Naive thymus-derived CD4-positive, alpha-beta T cell (primary cell): ENCODE results near the gene NLGN2. TPM values are rescaled to one million over a fixed set of nuclear protein-coding genes. Genes with fewer than 3 reads are reported as not detected.
A peak's percentile ranks its signal among the peaks of the same experiment; 100 is the strongest.

Experiments used
- ATAC-seq: fragments of 150-1000 bp; cut with Tn5 transposase; 2 replicates; pipeline ENCODE4 v1.10.0; 2021; ENCODE audit warnings: mild to moderate bottlenecking, moderate library complexity
- CTCF ChIA-PET: fragments of 350-600 bp; sonication (Branson Sonifier 250); formaldehyde crosslinking; loops from one replicate; lab custom pipeline; 2021; ENCODE audit warnings: antibody characterized with exemption; lab: Charles Lee
- POLR2A ChIA-PET: fragments of 350-600 bp; sonication (Branson Sonifier 250); formaldehyde crosslinking; loops from one replicate; lab custom pipeline; 2021; ENCODE audit warnings: antibody characterized with exemption, inconsistent platforms; lab: Charles Lee
- DNase-seq, 9 donors: peaks; one replicate each; pipeline versions ENCODE4 v3.0.0 to v3.0.0-alpha.2; 2020 to 2022; ENCODE audit warnings: mixed read lengths in 1 of 9
- H3K27ac ChIP-seq: one replicate; pipeline ENCODE4 v1.7.0; 2013; ENCODE audit warnings: mild to moderate bottlenecking, low read depth, low read length, moderate library complexity
- H3K27me3 ChIP-seq, 2 donors: one replicate each; pipeline ENCODE4 v1.7.0; 2013; ENCODE audit warnings: low read length in 2 of 2, mild to moderate bottlenecking in 2 of 2, moderate library complexity in 2 of 2; ENCODE audit not compliant: control insufficient read depth in 2 of 2, insufficient read depth in 2 of 2
- H3K36me3 ChIP-seq, 3 experiments: 1 replicate in 2 of 3; 2 replicates in 1 of 3; pipeline ENCODE4 v1.7.0; 2013; ENCODE audit warnings: low read length in 3 of 3, mild to moderate bottlenecking in 3 of 3, moderate library complexity in 1 of 3; ENCODE audit not compliant: insufficient read depth in 3 of 3, control insufficient read depth in 2 of 3
- H3K4me1 ChIP-seq, 2 donors: one replicate each; pipeline ENCODE4 v1.7.0; 2013; ENCODE audit warnings: low read length in 2 of 2, mild to moderate bottlenecking in 2 of 2, moderate library complexity in 1 of 2; ENCODE audit not compliant: control insufficient read depth in 2 of 2, insufficient read depth in 2 of 2
- H3K4me3 ChIP-seq: 2 replicates; pipeline ENCODE4 v1.7.0; 2013; ENCODE audit warnings: mild to moderate bottlenecking, low read length
- H3K9me3 ChIP-seq, 3 experiments: 1 replicate in 2 of 3; 2 replicates in 1 of 3; pipeline ENCODE4 v1.7.0; 2013; ENCODE audit warnings: low read length in 3 of 3; ENCODE audit not compliant: control insufficient read depth in 2 of 3
- H3K27ac Mint-ChIP-seq, 9 donors: one replicate each; pipeline ENCODE4 v1.8.0; 2020 to 2022; ENCODE audit warnings: mixed read lengths in 9 of 9, mild to moderate bottlenecking in 8 of 9, moderate library complexity in 5 of 9, inconsistent platforms in 2 of 9
- H3K27me3 Mint-ChIP-seq, 5 donors: one replicate each; pipeline ENCODE4 v1.8.0; 2021 to 2022; ENCODE audit warnings: mixed read lengths in 5 of 5, mild to moderate bottlenecking in 1 of 5
- H3K36me3 Mint-ChIP-seq, 5 donors: one replicate each; pipeline ENCODE4 v1.8.0; 2020 to 2022; ENCODE audit warnings: mixed read lengths in 5 of 5, mild to moderate bottlenecking in 3 of 5, inconsistent platforms in 1 of 5
- H3K4me1 Mint-ChIP-seq, 7 donors: one replicate each; pipeline ENCODE4 v1.8.0; 2020 to 2022; ENCODE audit warnings: mixed read lengths in 7 of 7, mild to moderate bottlenecking in 3 of 7, inconsistent platforms in 1 of 7
- H3K4me3 Mint-ChIP-seq, 10 donors: one replicate each; pipeline ENCODE4 v1.8.0; 2020 to 2022; ENCODE audit warnings: mild to moderate bottlenecking in 10 of 10, mixed read lengths in 10 of 10, moderate library complexity in 6 of 10, inconsistent platforms in 2 of 10
- H3K9me3 Mint-ChIP-seq, 11 donors: one replicate each; pipeline ENCODE4 v1.8.0; 2020 to 2022; ENCODE audit warnings: mixed read lengths in 11 of 11, mild to moderate bottlenecking in 4 of 11, inconsistent platforms in 1 of 11, moderate library complexity in 1 of 11
- intact Hi-C, 2 donors: fragments of 100-400 bp; cut with micrococcal nuclease; formaldehyde crosslinking; loops; one replicate each; pipeline ENCODE4 v1.15.1; 2023
- polyA plus RNA-seq, 2 donors: library from polyadenylated mRNA; unstranded; fragments of 300-500 nt; fragmentation: Illumina TruSeq; gene quantifications; one replicate each; pipeline ENCODE4 v1.2.3, GENCODE V29; 2021
- total RNA-seq, 6 experiments: library from RNA in 5 of 6; stranded (reverse) in 5 of 6; gene quantifications; 1 replicate in 5 of 6; 2 replicates in 1 of 6; pipeline ENCODE4 v1.2.3 and lab custom pipeline; 2021 to 2026

The NLGN2 gene
- total and polyA plus RNA-seq, 7 experiments from 2014 or later, result 0.20 to 17.8 (median 8.6) TPM

- no peaks in the 10 kb centered on the region for H3K36me3 ChIP-seq
- peaks cover 10 to 23% (median 15%) of the 10 kb centered on the region in 7 donors for H3K4me1 Mint-ChIP-seq
- peaks cover 0 to 7% (median 0%) of the 10 kb centered on the region in 11 donors for H3K9me3 Mint-ChIP-seq
- H3K27me3 Mint-ChIP-seq, result peaks cover 33 to 50% (median 43%) of the 10 kb centered on the region in 5 donors
- H3K4me3 ChIP-seq, result no peak within 1 kb of the TSS
- ChIA-PET CTCF (interaction anchor here (0.9 kb wide), 1 partner anchor 50 kb away, joined by 3 read pairs; no protein-coding TSS in a partner anchor), POLR2A (interaction anchor here (0.6 to 1.0 kb wide), 4 partner anchors 7 to 758 kb away, joined by 3 read pairs; partner anchors contain the start of gene TMEM102)
- DNase-seq (no peak), ATAC-seq (no peak)
- H3K4me3 Mint-ChIP-seq, result peak within 1 kb of the TSS in 5 of 10 donors; percentile 25 to 67 (median 54)
- no peaks in the 10 kb centered on the region for H3K9me3 ChIP-seq
- H3K27ac ChIP-seq, result no peak within 1 kb of the TSS
- intact Hi-C loops, result loop anchor here in 1 of 2 donors (5.0 kb wide), 2 partner anchors 44 to 231 kb away; partner anchors contain the start of genes ACAP1 and FXR2
- H3K4me1 ChIP-seq, result peaks cover 10 to 13% of the 10 kb centered on the region in 2 donors
- peaks cover 0 to 11% of the 10 kb centered on the region in 2 donors for H3K27me3 ChIP-seq
- peaks cover 0 to 10% (median 0%) of the 10 kb centered on the region in 5 donors for H3K36me3 Mint-ChIP-seq
- H3K27ac Mint-ChIP-seq, result peak within 1 kb of the TSS in 1 of 9 donors; percentile 9
These were observed 26.6 kb upstream of the NLGN2 start, which contains the start of gene TNK1 for GRCh38 chr17:7380855-7381683. Gene TNK1 (plus strand): TSS chr17:7381089. CDS start chr17:7382927, 1,838 bp downstream.

- Mint-ChIP-seq H3K4me3 (peak overlapping the region in 9 of 10 donors; percentile 23 to 88 (median 74)), H3K9me3 (peaks cover 0 to 7% (median 0%) of the 10 kb centered on the region in 11 donors), H3K36me3 (peaks cover 0 to 10% (median 0%) of the 10 kb centered on the region in 5 donors), H3K27me3 (peaks cover 30 to 42% (median 34%) of the 10 kb centered on the region in 5 donors), H3K27ac (peak overlapping the region in 7 of 9 donors; percentile 25 to 91 (median 45)), H3K4me1 (peaks cover 10 to 23% (median 15%) of the 10 kb centered on the region in 7 donors)
- CTCF ChIA-PET, result interaction anchor here (0.9 to 1.1 kb wide), 3 partner anchors 25 to 130 kb away, joined by 3 to 6 read pairs (median 4); partner anchors contain the start of gene NLGN2
- Histone ChIP-seq H3K27me3 (peaks cover 0 to 11% of the 10 kb centered on the region in 2 donors), H3K4me3 (no peak overlapping the region), H3K27ac (no peak overlapping the region), H3K9me3 (no peaks in the 10 kb centered on the region), H3K4me1 (peaks cover 10 to 13% of the 10 kb centered on the region in 2 donors), H3K36me3 (peaks cover 0 to 14% (median 0%) of the 10 kb centered on the region in 3 experiments)
- POLR2A ChIA-PET, result interaction anchor here (0.9 to 2.9 kb wide), 10 partner anchors 12 to 305 kb away, joined by 3 to 19 read pairs (median 8); partner anchors contain the start of genes GPS2, PLSCR3, SLC35G6 and TMEM102
- intact Hi-C loops, result loop anchor here (1.0 to 5.0 kb wide), 3 partner anchors 46 to 229 kb away; partner anchors contain the start of genes ACAP1 (in 2 of the 2) and FXR2 (in 1 of the 2)
- no peak for DNase-seq
- no peak for ATAC-seq
These were observed 24.7 kb upstream of the NLGN2 start for GRCh38 chr17:7382901-7383300.

GRCh38 chr17:7383371-7383741 lies 24.3 kb upstream of the NLGN2 start:
- Histone ChIP-seq H3K4me1 (peaks cover 10 to 13% of the 10 kb centered on the region in 2 donors), H3K36me3 (peaks cover 0 to 19% (median 0%) of the 10 kb centered on the region in 3 experiments), H3K4me3 (peak overlapping the region; percentile 82), H3K27ac (peak overlapping the region; percentile 94), H3K27me3 (peaks cover 0 to 11% of the 10 kb centered on the region in 2 donors), H3K9me3 (no peaks in the 10 kb centered on the region)
- intact Hi-C loops, result loop anchor here in 1 of 2 donors (5.0 kb wide), 2 partner anchors 46 to 229 kb away; partner anchors contain the start of genes ACAP1 and FXR2
- Mint-ChIP-seq H3K27me3 (peaks cover 28 to 39% (median 34%) of the 10 kb centered on the region in 5 donors), H3K36me3 (peaks cover 0 to 10% (median 0%) of the 10 kb centered on the region in 5 donors), H3K27ac (peak overlapping the region in 5 of 9 donors; percentile 14 to 91 (median 36)), H3K4me3 (peak overlapping the region; percentile 23 to 89 (median 80)), H3K9me3 (peaks cover 0 to 7% (median 0%) of the 10 kb centered on the region in 11 donors), H3K4me1 (peaks cover 10 to 23% (median 15%) of the 10 kb centered on the region in 7 donors)
- CTCF ChIA-PET, result interaction anchor here (0.9 to 2.0 kb wide), 4 partner anchors 11 to 130 kb away, joined by 3 to 6 read pairs (median 4); partner anchors contain the start of genes NLGN2 and PLSCR3
- ATAC-seq (no peak), DNase-seq (no peak)
- POLR2A ChIA-PET, result interaction anchor here (0.7 to 2.9 kb wide), 17 partner anchors 9 to 304 kb away, joined by 3 to 21 read pairs (median 5); partner anchors contain the start of genes CHRNB1, DLG4, GPS2 and NEURL4

- peak overlapping the region; percentile 82 for H3K4me3 ChIP-seq
- DNase-seq, result peak; percentile 74 to 88 (median 86)
- H3K27ac ChIP-seq, result peak overlapping the region; percentile 94
- H3K27me3 ChIP-seq, result peaks cover 0 to 11% of the 10 kb centered on the region in 2 donors
- Mint-ChIP-seq H3K27ac (peak overlapping the region; percentile 73 to 96 (median 94)), H3K27me3 (peaks cover 27 to 37% (median 33%) of the 10 kb centered on the region in 5 donors), H3K4me1 (peaks cover 10 to 23% (median 15%) of the 10 kb centered on the region in 7 donors), H3K4me3 (peak overlapping the region; percentile 74 to 89 (median 82)), H3K36me3 (peaks cover 0 to 9% (median under 1%) of the 10 kb centered on the region in 5 donors), H3K9me3 (peaks cover 0 to 7% (median 0%) of the 10 kb centered on the region in 11 donors)
- peak; percentile 98 for ATAC-seq
- CTCF ChIA-PET, result interaction anchor here (0.7 to 2.0 kb wide), 9 partner anchors 10 to 205 kb away, joined by 3 to 6 read pairs (median 4); partner anchors contain the start of genes NLGN2, PLSCR3 and TMEM256
- peaks cover 10 to 13% of the 10 kb centered on the region in 2 donors for H3K4me1 ChIP-seq
- intact Hi-C loops, result loop anchor here (1.0 to 5.0 kb wide), 9 partner anchors 10 to 228 kb away; partner anchors contain the start of genes PLSCR3 (in 2 of the 2), TMEM256 (in 2 of the 2), ACAP1 (in 1 of the 2) and FXR2 (in 1 of the 2)
- no peaks in the 10 kb centered on the region for H3K9me3 ChIP-seq
- POLR2A ChIA-PET, result interaction anchor here (0.6 to 2.9 kb wide), 31 partner anchors 9 to 304 kb away, joined by 3 to 21 read pairs (median 4); partner anchors contain the start of genes CD68, CHRNB1, DLG4 and GPS2
- peaks cover 0 to 25% (median 0%) of the 10 kb centered on the region in 3 experiments for H3K36me3 ChIP-seq
These were observed 23.7 kb upstream of the NLGN2 start for GRCh38 chr17:7383742-7384488.

GRCh38 chr17:7384489-7385081 lies 23.1 kb upstream of the NLGN2 start:
- Mint-ChIP-seq H3K4me1 (peaks cover 10 to 23% (median 15%) of the 10 kb centered on the region in 7 donors), H3K4me3 (peak overlapping the region; percentile 74 to 89 (median 82)), H3K9me3 (peaks cover 0 to 1% (median 0%) of the 10 kb centered on the region in 11 donors), H3K27ac (peak overlapping the region; percentile 73 to 96 (median 94)), H3K36me3 (peaks cover 0 to 7% (median 4%) of the 10 kb centered on the region in 5 donors), H3K27me3 (peaks cover 20 to 31% (median 26%) of the 10 kb centered on the region in 5 donors)
- Histone ChIP-seq H3K27me3 (peaks cover 0 to 9% of the 10 kb centered on the region in 2 donors), H3K4me1 (peaks cover 10 to 13% of the 10 kb centered on the region in 2 donors), H3K4me3 (peak overlapping the region; percentile 82), H3K36me3 (peaks cover 0 to 31% (median 5%) of the 10 kb centered on the region in 3 experiments), H3K9me3 (no peaks in the 10 kb centered on the region), H3K27ac (peak overlapping the region; percentile 94)
- DNase-seq, result peak in 1 of 9 donors; percentile 19
- POLR2A ChIA-PET, result interaction anchor here (0.6 to 2.9 kb wide), 27 partner anchors 8 to 302 kb away, joined by 3 to 21 read pairs (median 5); partner anchors contain the start of genes CD68, CHRNB1, GPS2 and NEURL4
- CTCF ChIA-PET, result interaction anchor here (0.7 to 2.0 kb wide), 7 partner anchors 10 to 204 kb away, joined by 3 to 6 read pairs (median 4); partner anchors contain the start of genes PLSCR3 and TMEM256
- intact Hi-C loops, result loop anchor here (1.0 to 5.0 kb wide), 9 partner anchors 10 to 228 kb away; partner anchors contain the start of genes PLSCR3 (in 2 of the 2), TMEM256 (in 2 of the 2), ACAP1 (in 1 of the 2) and FXR2 (in 1 of the 2)
- ATAC-seq, result no peak
